Loucy (cell line): ENCODE results near the gene ZNF277.

Source experiments
- EZH2phosphoT487 ChIP-seq: fragments of 200-600 bp; IDR thresholded peaks from 2 replicates; pipeline ENCODE4 v1.6.1; 2018; ENCODE audit warnings: antibody characterized with exemption, mild to moderate bottlenecking, moderate library complexity, borderline replicate concordance
- TF ChIP-seq, protein P1 (sequence below): fragments of 200-600 bp; sonication (generic); conservative IDR thresholded peaks from 2 replicates; pipeline ENCODE4 v1.5.1; 2014; ENCODE audit warnings: mild to moderate bottlenecking, antibody characterized with exemption, low read length

- TF ChIP-seq, protein P1, sequence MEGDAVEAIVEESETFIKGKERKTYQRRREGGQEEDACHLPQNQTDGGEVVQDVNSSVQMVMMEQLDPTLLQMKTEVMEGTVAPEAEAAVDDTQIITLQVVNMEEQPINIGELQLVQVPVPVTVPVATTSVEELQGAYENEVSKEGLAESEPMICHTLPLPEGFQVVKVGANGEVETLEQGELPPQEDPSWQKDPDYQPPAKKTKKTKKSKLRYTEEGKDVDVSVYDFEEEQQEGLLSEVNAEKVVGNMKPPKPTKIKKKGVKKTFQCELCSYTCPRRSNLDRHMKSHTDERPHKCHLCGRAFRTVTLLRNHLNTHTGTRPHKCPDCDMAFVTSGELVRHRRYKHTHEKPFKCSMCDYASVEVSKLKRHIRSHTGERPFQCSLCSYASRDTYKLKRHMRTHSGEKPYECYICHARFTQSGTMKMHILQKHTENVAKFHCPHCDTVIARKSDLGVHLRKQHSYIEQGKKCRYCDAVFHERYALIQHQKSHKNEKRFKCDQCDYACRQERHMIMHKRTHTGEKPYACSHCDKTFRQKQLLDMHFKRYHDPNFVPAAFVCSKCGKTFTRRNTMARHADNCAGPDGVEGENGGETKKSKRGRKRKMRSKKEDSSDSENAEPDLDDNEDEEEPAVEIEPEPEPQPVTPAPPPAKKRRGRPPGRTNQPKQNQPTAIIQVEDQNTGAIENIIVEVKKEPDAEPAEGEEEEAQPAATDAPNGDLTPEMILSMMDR = no peak
- no peak for TF ChIP-seq EZH2phosphoT487
Observed at GRCh38 chr7:112288301-112288700, 81.8 kb downstream of the ZNF277 start.
